ENCODE measurements around the gene ISL1. TPM values are rescaled to one million over a fixed set of nuclear protein-coding genes. Genes with fewer than 3 reads are reported as not detected.

ISL1 gene
- 1.3 TPM for total RNA-seq (2021; ENCODE audit: unreplicated experiment)
- polyA plus RNA-seq (2012) = 0.48 and 0.54 TPM in 2 replicates
- percentile 36 among the genes with signal in this experiment for Bru-seq, nascent RNA
- percentile 29 among the genes with signal in this experiment for BruChase-seq, experiment 1, labeled RNA remaining after a 6-hour chase
- BruChase-seq, experiment 2, labeled RNA remaining after a 2-hour chase = percentile 35 among the genes with signal in this experiment
- long read RNA-seq, partial matches to known transcripts = 1 of 5 reads
- long read RNA-seq, other reads (novel, unspliced or antisense) = 0 of 5 reads

DNA sequence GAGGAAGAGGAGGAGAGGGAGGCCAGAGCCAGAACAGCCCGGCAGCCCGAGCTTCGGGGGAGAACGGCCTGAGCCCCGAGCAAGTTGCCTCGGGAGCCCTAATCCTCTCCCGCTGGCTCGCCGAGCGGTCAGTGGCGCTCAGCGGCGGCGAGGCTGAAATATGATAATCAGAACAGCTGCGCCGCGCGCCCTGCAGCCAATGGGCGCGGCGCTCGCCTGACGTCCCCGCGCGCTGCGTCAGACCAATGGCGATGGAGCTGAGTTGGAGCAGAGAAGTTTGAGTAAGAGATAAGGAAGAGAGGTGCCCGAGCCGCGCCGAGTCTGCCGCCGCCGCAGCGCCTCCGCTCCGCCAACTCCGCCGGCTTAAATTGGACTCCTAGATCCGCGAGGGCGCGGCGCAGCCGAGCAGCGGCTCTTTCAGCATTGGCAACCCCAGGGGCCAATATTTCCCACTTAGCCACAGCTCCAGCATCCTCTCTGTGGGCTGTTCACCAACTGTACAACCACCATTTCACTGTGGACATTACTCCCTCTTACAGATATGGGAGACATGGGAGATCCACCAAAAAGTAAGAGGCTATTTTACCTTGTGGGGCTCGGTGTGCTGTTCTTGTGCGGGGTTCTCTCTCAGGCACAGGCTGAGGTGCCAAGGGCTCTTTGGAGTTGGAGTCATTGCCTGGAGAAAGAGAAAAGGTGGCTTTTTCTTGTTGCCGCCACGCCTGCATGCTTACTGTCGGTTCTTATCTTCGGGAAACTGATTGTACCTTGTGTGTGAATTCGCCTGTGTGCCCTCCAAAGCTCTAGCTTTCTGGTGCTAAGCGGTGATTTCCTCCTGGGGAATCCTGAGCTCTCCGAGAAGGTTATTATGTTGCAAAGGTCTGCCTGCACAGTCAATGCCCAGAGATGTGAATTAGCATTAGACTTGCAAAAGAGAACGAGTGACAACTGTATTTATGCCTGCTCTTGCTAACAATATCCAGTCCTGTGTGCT is at the start of gene ISL1:
TSS of gene ISL1 (plus strand) at position 318 of the 991 bp plus-strand sequence. CDS start at position 542, 224 bp downstream.
- Histone ChIP-seq H3K4me3 (replicated peaks in 1 of 2; ENCODE audit: low read depth in 1 of 2, low read length in 2 of 2) (peak within 1 kb of the TSS; percentile 60 to 73), H3K27me3 (ENCODE audit: insufficient read depth, low read length) (no peaks in the 10 kb centered on the region), H3K9ac (ENCODE audit: low read length) (peak within 1 kb of the TSS; percentile 69), H3K4me2 (ENCODE audit: low read length) (peak within 1 kb of the TSS; percentile 75), H3K36me3 (ENCODE audit: control insufficient read depth in 1 of 2, insufficient read depth in 2 of 2, low read length in 2 of 2) (no peaks in the 10 kb centered on the region), H3K79me2 (ENCODE audit: insufficient read depth, low read length) (no peaks in the 10 kb centered on the region), H3K27ac (ENCODE audit: low read depth, low read length) (peak within 1 kb of the TSS; percentile 55; the same call in 1 of the 2 replicates), H2AFZ (ENCODE audit: low read depth, low read length, poor library complexity, severe bottlenecking) (peak within 1 kb of the TSS; percentile 49), H3K4me1 (ENCODE audit: control insufficient read depth in 1 of 2, insufficient read depth in 2 of 2, low read length in 2 of 2) (no peaks in the 10 kb centered on the region; a peak in 1 of 4 replicates), H3K9me3 (ENCODE audit: control insufficient read depth in 1 of 2, insufficient read depth in 1 of 2, low read depth in 1 of 2, low read length in 2 of 2) (no peaks in the 10 kb centered on the region), H3K9me2 (ENCODE audit: insufficient read depth) (no peaks in the 10 kb centered on the region), H4K20me1 (ENCODE audit: insufficient read depth) (no peaks in the 10 kb centered on the region)
- BruUV-seq (replicated peaks) = TSS peak; percentile 44
- ChIA-PET POLR2A (interaction anchor here (0.9 kb wide), 1 partner anchor 21 kb away, joined by 3 read pairs; no protein-coding TSS in a partner anchor), CTCF (interaction anchor here (0.7 to 0.9 kb wide), 2 partner anchors 304 to 420 kb away, joined by 3 read pairs; no protein-coding TSS in a partner anchor), RAD21 (ENCODE audit: low non-redundant PET in 1 of 2, low total read pairs in 2 of 2, uncharacterized antibody in 2 of 2, unreplicated experiment in 2 of 2) (no interaction called here)
- intact Hi-C loops (cut with micrococcal nuclease) = loop anchor here (5.0 kb wide), 2 partner anchors 579 to 1174 kb away; no protein-coding TSS in a partner anchor
- DNase-seq (ENCODE audit: low read depth, low spot score) (peak; percentile 57), ATAC-seq (peak; percentile 95)
- TF ChIP-seq JUND (IDR thresholded peaks at IDR 0.05) = no peak
- TF ChIP-seq ZNF274 (IDR thresholded peaks at IDR 0.05; ENCODE audit: low read depth, low read length) = no peak
- TF ChIP-seq SP1 (IDR thresholded peaks at IDR 0.05; ENCODE audit: low read depth) = no peak; the same call in 1 of the 2 replicates
- TF ChIP-seq FOSL1 (IDR thresholded peaks at IDR 0.05; ENCODE audit: low read depth) = no peak
- no peak for TF ChIP-seq SRF (IDR thresholded peaks at IDR 0.05; ENCODE audit: low read depth)
- TF ChIP-seq ZFX (IDR thresholded peaks at IDR 0.05) = no peak; the same call in 1 of the 2 replicates
- no peak for TF ChIP-seq EGR1 (IDR thresholded peaks at IDR 0.05; ENCODE audit: low read depth)
- TF ChIP-seq CEBPB (IDR thresholded peaks at IDR 0.05; ENCODE audit: low read depth) = no peak
- TF ChIP-seq YY1 (IDR thresholded peaks at IDR 0.05; ENCODE audit: extremely low read depth, insufficient replicate concordance, low read depth, low read length) = no peak
- TF ChIP-seq, protein P1, sequence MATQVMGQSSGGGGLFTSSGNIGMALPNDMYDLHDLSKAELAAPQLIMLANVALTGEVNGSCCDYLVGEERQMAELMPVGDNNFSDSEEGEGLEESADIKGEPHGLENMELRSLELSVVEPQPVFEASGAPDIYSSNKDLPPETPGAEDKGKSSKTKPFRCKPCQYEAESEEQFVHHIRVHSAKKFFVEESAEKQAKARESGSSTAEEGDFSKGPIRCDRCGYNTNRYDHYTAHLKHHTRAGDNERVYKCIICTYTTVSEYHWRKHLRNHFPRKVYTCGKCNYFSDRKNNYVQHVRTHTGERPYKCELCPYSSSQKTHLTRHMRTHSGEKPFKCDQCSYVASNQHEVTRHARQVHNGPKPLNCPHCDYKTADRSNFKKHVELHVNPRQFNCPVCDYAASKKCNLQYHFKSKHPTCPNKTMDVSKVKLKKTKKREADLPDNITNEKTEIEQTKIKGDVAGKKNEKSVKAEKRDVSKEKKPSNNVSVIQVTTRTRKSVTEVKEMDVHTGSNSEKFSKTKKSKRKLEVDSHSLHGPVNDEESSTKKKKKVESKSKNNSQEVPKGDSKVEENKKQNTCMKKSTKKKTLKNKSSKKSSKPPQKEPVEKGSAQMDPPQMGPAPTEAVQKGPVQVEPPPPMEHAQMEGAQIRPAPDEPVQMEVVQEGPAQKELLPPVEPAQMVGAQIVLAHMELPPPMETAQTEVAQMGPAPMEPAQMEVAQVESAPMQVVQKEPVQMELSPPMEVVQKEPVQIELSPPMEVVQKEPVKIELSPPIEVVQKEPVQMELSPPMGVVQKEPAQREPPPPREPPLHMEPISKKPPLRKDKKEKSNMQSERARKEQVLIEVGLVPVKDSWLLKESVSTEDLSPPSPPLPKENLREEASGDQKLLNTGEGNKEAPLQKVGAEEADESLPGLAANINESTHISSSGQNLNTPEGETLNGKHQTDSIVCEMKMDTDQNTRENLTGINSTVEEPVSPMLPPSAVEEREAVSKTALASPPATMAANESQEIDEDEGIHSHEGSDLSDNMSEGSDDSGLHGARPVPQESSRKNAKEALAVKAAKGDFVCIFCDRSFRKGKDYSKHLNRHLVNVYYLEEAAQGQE (IDR thresholded peaks at IDR 0.05; ENCODE audit: low read depth) = no peak
- TF ChIP-seq SIN3A (IDR thresholded peaks at IDR 0.05; ENCODE audit: low read depth) = peak; percentile 50; the same call in 1 of the 2 replicates
- TF ChIP-seq POLR2AphosphoS5 (IDR thresholded peaks at IDR 0.05; ENCODE audit: low read depth, low read length) = peak; percentile 83
- TF ChIP-seq, protein P2, sequence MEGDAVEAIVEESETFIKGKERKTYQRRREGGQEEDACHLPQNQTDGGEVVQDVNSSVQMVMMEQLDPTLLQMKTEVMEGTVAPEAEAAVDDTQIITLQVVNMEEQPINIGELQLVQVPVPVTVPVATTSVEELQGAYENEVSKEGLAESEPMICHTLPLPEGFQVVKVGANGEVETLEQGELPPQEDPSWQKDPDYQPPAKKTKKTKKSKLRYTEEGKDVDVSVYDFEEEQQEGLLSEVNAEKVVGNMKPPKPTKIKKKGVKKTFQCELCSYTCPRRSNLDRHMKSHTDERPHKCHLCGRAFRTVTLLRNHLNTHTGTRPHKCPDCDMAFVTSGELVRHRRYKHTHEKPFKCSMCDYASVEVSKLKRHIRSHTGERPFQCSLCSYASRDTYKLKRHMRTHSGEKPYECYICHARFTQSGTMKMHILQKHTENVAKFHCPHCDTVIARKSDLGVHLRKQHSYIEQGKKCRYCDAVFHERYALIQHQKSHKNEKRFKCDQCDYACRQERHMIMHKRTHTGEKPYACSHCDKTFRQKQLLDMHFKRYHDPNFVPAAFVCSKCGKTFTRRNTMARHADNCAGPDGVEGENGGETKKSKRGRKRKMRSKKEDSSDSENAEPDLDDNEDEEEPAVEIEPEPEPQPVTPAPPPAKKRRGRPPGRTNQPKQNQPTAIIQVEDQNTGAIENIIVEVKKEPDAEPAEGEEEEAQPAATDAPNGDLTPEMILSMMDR (IDR thresholded peaks at IDR 0.05 in 2 of 3, conservative IDR thresholded peaks at IDR 0.05 in 1 of 3; ENCODE audit: borderline replicate concordance in 1 of 3, insufficient read depth in 1 of 3, low read depth in 2 of 3, low read length in 2 of 3) = no peak
- TF ChIP-seq, protein P3, sequence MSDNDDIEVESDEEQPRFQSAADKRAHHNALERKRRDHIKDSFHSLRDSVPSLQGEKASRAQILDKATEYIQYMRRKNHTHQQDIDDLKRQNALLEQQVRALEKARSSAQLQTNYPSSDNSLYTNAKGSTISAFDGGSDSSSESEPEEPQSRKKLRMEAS (IDR thresholded peaks at IDR 0.05) = peak; percentile 29
- TF ChIP-seq, protein P4, sequence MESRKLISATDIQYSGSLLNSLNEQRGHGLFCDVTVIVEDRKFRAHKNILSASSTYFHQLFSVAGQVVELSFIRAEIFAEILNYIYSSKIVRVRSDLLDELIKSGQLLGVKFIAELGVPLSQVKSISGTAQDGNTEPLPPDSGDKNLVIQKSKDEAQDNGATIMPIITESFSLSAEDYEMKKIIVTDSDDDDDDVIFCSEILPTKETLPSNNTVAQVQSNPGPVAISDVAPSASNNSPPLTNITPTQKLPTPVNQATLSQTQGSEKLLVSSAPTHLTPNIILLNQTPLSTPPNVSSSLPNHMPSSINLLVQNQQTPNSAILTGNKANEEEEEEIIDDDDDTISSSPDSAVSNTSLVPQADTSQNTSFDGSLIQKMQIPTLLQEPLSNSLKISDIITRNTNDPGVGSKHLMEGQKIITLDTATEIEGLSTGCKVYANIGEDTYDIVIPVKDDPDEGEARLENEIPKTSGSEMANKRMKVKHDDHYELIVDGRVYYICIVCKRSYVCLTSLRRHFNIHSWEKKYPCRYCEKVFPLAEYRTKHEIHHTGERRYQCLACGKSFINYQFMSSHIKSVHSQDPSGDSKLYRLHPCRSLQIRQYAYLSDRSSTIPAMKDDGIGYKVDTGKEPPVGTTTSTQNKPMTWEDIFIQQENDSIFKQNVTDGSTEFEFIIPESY (IDR thresholded peaks at IDR 0.05; ENCODE audit: extremely low read depth, insufficient replicate concordance, low read length) = no peak
- no peak for TF ChIP-seq EZH2 (IDR thresholded peaks at IDR 0.05)

All from HCT116 (cell line).